T-helper 1 cell treated with Interleukin-12 subunit alpha and Interleukin-12 subunit beta and Interleukin-4 antibody, amounts not matched to agents 30 ng/mL and 1 ng/mL, for 36 hours (primary cell): ENCODE results near the gene SAFB. TPM values are rescaled to one million over a fixed set of nuclear protein-coding genes. Genes with fewer than 3 reads are reported as not detected.

Experiments used
- intact Hi-C: fragments of 100-400 bp; cut with micrococcal nuclease; formaldehyde crosslinking; loops from one replicate; pipeline ENCODE4 v1.15.1; 2024
- total RNA-seq: library from RNA; stranded (reverse); gene quantifications from 2 replicates; pipeline ENCODE4 v1.2.3, GENCODE V29; 2022

Gene SAFB
- 127 and 135 TPM in 2 replicates for total RNA-seq

DNA sequence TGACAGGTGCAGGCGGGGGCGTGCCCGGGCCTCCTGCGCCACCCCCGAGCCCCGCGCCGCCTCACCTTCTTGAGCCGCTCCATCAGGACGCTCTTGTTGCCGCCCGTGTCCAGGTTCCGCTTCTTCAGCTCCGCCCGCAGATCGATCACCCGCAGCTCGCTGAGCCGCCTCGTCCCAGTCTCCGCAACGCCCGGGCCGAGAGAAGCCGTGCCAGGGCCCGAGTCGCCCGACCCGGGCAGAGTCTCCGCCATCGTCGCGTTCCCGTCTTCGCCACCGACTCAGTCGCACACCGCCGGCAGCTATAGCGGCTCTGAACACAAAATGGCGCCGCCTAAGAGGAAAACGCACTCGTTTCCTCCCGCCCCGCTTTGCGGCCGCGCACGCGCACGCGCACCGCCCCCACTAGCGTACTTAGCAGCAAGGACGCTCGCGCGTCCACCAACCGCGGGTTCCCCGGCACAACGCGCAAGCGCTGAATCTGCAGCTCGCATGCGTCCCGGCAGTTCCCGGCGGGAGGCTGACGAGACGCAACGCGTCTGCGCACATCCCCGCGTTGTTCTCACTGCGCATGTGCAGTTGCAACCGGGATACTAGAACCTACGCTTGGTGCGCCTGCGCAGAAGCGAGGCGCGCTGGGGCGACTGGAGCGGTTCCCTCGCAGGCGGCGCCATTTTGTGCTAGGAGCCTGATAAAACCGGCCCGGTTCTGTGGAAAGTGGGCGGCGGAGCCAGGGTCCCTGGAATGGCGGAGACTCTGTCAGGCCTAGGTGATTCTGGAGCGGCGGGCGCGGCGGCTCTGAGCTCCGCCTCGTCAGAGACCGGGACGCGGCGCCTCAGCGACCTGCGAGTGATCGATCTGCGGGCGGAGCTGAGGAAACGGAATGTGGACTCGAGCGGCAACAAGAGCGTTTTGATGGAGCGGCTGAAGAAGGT, at the start of gene SAFB, which contains the start of gene SAFB2:
Gene SAFB, plus strand, starts transcription at position 619 of the 932 bp plus-strand sequence. Its CDS starts 123 bp downstream, at position 742.
Gene SAFB2, minus strand, starts transcription at position 312 of the 932 bp plus-strand sequence. Its CDS starts 61 bp downstream, at position 251.
- intact Hi-C loops, result loop anchor here (1.0 to 5.0 kb wide), 9 partner anchors 58 to 898 kb away; partner anchors contain the start of genes CATSPERD, FEM1A, LONP1 and MICOS13

DNA sequence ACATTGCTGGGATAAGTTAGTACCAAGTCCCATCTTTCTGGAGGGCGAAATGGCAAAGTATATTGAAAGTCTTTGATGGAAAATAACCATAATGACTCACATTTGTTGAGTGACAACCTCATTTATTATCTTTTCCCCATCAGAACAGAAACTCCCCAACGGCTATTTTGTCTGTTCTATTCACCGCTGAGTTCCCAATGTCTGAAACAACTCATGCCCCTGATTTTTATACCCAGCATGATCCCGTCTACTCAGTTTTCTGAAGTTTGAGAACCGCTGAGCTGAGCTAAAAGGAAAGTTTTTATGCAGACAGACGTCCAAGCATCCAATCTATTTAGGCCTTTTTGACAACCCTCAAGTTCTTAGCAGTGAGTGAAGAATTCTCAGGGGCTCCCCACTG, 47.3 kb upstream of the SAFB start:
- intact Hi-C loops, result loop anchor here (5.0 kb wide), 1 partner anchor 203 kb away; no protein-coding TSS in a partner anchor

DNA sequence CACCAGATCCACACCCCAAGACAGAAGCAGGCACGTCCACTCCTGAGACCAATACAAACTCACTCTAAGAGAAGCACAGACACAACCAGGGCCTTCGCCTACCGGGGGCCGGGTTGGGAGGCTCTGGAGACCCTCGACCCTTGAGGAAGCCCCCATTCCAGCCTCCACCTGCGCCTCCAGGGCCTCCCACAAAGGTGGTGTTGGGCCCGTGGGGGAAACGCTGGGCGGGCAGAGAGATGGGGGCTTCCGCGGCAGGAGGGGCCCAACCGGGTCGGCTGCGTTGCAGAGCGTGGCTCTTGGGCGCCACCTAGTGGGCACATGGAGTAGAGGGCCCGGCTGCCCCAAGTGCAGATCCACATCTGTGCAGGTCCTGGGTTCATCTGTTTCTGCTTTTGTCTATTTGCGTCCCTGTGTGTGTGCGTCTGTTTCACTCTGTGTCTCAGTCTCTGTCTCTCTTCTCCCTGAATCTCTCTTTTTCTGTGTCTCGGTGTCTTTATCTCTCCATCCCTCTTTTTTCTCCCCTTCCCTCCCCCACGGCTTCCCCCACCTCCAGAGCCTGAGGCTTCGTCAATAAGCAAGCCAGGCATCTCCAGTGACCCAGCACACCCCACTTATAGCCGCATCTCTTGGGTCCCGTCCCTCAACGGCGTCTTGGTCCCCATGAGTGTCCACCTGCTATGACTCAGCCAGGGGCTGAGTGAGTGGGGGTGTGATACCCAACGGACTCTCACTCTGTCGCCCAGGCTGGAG, 44.6 kb upstream of the SAFB start:
- intact Hi-C loops, result loop anchor here (1.0 to 5.0 kb wide), 3 partner anchors 31 to 530 kb away; no protein-coding TSS in a partner anchor

DNA sequence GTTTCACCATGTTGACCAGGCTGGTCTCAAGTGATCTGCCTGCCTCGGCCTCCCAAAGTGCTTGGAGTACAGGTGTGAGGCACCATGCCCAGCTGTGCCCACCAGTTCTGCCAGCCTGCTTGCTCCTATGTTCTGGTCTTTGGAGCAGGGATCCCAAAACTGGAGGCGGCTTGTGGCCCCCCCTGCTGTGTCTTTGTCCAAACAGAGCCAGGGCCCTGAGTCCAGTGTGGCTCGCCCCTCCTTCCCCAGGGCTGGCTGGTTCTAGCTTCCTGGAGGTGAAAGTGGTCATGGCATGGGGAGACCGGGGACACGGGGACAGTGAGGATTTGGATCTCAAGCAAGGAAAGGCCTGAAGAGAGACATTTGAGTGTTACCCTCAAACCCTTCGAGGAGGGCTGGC, 43.6 kb upstream of the SAFB start:
- intact Hi-C loops, result loop anchor here (2.0 to 5.0 kb wide), 2 partner anchors 32 to 207 kb away; no protein-coding TSS in a partner anchor

DNA sequence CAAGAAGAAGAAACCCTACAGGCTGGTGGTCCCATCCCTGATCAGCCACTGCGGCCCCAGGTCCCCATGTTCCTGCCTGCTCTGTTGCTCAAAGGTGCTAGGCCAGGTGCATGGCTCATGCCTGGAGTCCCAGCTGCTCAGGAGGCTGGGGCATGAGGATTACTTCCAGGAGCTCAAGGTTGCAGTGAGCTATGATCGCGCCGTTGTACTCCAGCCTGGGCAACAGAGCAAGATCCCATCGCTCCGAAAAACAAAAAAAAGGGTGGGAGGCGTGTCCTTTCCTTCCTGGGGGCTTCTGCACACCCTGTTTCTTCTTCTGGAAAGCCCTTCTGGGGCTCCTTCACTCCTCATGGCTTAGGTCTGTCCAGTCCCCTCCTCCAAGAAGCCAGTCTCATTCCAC, 43.2 kb upstream of the SAFB start:
- intact Hi-C loops, result loop anchor here (2.0 to 5.0 kb wide), 2 partner anchors 33 to 207 kb away; no protein-coding TSS in a partner anchor

DNA sequence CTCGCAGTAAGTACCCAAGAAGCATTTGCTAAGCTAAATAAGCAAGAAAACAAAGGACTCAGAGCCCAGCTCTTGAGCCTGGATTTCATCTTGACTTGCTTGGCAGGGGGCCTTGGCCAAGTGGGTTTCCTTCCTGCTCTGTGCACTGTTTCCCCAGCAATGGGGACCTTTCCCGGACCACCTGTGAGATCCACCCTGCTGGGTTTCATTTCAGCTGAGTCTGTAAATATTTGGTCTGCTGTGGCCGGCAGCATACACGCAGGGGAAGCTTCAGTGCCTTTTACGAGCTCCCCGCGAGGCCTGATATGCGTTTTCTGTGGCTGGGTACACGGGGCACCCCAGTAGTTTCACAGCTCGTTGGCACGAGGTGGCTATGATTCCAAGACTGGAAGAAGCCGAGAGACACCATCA, 42.7 kb upstream of the SAFB start:
- intact Hi-C loops, result no loop called here

DNA sequence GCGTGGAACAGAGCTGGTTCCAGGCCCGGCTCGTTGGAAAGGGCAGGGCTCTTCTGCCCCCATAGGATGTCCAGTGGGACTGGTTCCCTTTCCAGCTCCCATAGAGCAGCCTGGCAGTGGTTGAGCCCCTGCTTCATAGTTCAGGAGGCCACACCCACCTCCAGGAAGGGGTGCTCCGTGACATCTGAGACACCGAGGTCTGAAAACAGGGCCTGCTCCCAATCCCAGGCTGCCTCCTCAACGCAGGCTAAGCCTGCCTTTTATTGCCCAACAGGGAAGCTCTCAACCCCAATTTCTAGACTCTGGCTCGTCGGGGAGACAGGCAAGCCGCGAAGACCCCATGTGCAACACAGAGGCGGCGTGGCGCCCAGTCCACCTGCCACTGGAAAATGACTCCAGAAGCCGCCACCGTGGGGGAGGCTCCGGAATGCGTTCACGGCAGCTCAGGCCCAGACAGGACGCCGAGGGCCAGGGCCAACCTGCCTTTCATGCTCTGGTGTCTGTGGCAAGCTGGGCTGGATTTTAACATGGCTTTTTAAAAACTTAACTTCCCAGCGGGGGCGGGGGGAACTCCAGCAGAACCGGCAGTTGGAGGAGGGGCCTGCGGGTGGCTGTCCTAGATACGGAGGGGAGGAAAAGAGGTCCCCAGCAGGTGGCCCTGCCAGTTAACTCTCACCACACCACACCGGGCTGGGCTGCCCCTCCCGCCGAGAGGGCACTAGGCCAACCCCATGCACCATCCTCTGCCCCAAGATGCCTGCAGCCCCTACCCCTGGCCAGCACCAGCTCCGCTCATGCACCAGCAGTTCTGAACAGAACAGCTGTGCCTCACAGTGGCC, 37.2 kb upstream of the SAFB start:
- intact Hi-C loops, result no loop called here

DNA sequence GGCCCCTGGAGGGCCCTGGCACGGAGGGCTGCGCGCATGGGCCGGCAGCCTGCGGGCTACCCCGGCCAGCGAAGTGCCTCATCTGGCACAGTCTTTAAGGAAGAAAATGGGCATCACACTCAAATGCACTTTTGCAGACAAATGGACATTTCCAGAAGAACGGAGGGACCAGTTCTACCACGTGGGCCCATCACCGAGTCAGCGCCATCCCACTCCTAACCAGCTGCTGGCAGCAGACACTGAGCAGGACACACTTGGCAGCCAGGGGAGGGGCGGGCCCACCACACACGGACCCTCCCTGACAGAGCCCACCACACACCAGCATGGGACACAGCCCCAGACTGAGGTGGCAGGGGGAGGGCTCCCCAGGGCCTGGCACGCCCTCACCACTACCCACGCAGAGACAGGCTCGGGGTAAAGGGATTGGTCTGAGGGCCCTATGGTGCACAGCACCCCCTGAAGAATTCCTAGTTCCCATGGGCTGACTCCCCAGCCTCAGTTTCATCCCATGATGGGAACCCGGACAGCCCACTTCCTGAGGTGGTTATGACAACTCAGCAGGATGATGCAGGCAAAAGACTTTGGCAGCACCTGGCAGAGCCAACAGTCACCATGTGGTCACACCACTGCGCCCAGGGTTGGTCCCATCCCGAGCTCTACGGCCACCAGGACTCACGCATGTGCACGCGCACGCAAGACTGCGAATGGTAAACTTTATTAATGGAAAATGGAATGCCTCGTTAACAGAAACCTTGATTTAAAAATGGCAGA, 36.4 kb upstream of the SAFB start:
- intact Hi-C loops, result no loop called here

DNA sequence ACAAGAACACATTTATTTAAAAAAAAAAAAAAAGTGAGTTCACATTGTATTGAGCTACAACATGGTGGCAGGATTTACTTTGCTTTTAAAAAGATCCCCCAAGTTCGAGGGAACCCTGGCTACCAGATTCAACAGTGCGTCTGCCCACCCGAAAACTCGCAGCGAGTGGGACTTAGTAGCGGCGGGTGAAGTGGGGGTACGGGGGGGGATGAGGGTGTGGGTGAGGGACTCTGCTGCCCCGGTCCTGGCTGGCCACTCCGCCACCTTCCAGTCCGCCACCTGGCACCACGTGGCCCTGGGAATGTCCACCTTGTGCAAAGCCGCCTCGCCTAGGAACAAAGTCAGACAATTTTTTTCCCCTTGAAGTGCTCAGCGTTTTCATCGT, 35.8 kb upstream of the SAFB start:
- intact Hi-C loops, result no loop called here

DNA sequence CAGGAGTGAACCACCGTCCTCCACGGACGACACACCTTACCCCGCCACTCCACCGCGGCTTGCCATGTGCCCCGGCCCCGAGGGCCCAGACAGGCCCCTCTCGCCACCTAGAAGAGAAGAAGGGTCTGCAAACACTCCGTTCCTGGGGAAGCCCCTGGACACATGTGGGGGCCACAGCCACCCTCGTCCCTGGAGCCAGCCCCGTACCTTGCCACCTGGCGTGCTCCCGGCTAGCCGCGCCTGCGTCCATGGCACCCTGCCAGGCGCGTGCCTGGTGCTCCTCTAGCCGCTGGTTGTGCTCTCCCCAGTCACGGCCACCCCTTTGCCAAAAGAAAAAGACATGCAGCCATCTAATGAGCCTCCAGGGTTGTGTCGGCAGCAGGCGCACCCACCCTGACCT, 35.2 kb upstream of the SAFB start:
- intact Hi-C loops, result no loop called here

DNA sequence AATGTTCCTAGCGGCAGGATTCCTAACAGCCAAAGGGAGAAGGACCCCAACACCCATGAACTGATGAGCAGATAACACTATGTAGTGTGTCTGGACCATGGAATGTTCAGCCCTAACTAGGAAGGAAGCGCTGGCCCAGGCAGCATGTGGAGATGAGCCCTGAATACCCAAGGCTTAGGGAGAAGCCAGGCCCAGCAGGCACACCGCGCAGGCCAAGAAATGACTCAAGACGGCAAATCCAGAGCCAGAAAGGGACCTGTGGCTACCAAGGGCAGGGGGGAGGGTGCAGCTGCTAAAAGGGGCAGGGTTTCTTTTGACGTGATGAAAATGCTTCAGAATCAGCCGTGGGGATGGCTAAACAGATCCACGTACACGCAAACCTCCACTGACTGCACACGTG, 34.4 kb upstream of the SAFB start:
- intact Hi-C loops, result no loop called here

DNA sequence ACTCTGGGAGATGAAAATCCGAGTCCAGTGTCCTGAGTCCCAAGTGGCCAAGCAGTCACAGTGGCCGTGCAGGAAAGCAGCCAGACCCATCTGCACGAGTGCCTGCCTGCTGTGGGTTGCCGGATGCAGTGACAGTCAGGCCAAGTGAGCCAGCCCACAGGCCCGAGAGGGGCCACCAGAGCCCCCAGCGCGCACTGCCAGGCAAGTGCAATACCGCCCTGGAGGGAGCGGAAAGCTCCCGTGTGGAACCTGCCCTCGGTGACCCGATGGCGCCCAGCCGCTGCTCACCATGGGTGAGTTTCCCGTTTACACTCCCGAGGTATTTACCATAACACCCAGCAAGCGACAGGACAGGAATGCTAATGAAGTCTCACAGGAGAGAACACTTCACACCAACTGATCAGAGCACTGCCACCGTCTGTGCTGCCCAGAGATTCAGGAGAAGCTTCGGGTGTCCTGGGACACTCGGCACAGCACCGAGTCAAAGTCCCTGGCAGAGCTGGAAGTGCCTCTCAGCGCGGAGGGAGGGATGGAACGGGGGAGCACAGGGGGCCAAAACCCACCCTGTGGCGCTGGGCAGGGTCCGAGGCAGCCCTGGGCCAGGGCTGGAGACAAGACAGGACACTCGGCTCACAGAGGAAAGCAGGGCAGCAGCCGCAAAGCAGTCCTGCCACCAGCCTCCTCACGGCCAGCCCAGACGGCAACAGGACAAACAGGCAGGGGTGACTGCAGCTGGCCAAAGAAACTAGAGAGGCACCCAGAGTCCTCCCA, 33.8 kb upstream of the SAFB start:
- intact Hi-C loops, result no loop called here

DNA sequence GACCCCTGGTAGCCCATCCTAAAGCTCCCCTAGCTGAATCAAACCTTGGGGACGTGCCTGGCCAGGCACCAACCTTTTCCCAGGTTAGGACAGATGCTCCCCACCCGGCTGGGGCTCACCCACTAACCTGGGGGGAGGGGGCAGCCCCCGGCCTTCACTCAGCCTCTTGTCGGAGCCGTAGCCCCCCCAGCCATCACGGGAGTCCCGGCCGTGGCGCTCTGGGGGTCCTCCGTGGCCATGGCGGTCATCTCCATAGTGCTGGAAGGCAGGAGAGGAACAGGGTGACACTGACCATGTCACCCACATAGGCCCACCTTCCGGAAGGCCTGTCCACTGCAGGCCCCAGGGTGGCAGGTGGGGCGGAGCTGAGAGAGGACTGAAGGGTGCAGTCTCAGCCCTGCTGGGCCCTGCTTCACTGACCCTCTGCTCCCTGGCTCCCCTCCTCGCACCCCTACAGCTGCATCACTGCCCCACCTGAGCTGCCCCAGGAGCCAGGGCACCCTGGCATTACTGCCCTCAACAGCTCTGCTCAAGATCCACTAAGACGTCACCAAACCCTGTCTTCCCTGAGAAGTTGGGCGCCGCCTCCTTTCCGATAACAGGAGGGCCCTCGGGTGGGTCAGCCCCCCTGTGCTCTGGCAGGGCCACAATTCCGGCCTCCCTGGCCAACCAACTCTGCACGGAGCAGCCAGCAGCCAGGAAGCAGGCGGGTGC, 32.6 kb upstream of the SAFB start:
- intact Hi-C loops, result no loop called here

DNA sequence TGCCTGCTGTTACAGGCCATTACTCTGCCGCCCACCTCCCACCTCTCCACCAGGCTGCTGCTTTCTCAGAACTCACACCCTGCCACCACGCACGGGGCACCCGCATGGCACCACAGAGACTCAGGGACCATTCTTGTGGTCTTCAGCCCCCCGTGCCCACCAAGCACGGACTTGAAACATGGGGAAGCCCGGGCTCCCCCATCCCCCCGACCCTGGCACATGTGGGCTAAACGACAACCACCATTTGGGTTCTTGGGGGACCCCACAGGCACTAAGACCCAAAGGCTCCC, 32.1 kb upstream of the SAFB start:
- intact Hi-C loops, result no loop called here

DNA sequence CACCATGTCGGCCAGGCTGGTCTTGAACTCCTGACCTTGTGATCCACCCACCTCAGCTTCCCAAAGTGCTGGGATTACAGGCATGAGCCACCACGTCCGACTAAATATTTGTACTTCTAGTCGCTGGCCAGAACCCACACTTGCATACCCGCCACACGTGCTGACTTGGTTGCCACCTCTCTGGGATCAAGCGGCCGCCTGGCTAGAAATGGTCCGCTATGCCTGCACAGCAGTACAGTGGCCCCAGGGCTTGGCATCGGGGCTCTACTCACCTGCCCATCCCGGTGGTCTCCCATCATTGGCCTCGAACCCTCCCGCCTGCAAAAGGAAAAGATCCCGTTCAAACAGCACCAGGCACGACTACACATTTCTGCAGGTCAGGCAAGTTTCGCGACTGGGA, 31.4 kb upstream of the SAFB start:
- intact Hi-C loops, result no loop called here

DNA sequence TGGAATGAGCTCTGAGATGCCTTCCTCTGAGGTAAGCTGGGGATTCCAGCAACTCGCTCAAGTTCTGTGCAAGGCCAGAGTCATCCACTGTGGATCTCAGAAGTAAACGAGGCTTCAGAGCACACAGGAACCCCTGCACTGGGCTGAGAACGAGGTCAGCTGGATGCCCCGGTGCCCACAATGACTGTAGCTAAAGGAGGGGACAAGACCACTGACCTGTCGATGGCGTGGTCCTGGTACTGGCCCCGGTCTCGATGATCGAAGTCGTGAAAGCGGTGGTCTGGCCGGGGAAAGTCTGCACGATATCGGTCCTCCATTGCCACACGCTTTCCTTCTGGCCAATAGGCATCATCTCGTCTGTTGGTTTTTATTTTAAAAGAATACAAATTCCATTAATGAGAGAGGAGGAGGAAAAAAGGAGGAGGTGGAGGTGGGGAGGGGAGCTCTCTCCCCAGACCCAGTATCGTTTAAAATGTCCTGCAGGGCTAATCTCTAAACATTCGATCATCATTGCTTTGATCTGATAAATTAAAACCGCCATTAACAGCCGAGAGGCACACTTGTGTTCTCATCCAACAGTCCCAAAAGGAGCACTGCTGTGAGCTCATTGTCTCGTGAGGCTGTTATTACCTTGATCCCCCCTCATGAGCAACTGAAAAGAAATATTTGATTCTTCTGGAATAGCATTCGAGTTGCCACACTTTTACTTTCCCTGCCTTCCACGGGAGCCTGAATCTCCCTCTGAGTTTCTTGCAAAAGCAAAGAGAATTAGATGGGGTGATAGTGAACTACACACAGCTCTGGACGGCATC, 30.1 kb upstream of the SAFB start:
- intact Hi-C loops, result no loop called here

DNA sequence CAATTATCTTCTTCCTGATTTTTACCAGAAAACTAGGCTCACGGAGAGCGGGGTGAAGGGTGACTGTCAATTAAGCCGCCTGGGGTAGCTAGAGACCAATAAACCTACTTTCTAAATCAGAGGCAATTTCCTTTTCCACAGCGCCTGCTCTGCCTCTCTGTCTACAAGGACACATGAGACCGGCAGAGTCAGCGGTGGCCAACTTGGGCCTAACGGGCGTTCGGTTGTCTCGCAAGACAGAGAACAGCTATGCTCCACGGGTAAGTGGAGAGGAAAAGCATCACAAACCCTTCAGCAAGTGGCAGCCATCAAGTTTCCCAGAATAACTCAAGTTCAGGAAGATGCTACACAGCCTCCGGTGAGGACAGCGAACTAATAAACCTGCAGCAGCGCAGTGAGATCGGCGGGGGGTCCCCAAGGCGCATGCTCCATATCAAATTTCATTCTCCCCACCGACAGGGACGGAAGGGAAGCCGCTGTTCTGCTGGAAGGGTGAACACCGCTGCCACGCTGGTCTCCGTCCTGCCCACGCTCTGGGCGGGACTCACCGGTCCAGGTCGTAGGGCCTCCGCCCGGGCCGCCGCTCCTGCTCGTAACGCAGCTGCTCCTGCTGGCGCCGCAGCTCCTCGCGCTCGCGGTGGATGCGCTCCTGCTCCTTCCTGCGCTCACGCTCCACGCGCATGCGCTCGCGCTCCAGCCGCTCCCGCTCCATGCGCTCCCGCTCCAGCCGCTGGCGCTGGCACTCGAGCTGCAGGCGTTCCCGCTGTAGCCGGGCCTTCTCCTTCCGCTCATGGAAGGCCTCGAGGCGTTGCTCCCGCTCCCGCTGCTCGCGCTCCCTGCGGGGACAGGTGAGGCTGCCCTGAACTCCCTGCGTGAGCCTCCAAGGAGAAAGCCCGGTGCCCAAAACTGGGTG, 29.3 kb upstream of the SAFB start:
- intact Hi-C loops, result no loop called here
